RWPE1 (cell line): Measurements from ENCODE around the gene HYDIN.

Source experiments
- CTCF ChIA-PET: fragments of 350-600 bp; sonication (Branson Sonifier 250); formaldehyde crosslinking; extraction: SDS; loops from one replicate; lab custom pipeline; 2021; lab: Yijun Ruan, JAX
- POLR2A ChIA-PET: fragments of 400-600 bp; formaldehyde crosslinking; extraction: SDS; loops from one replicate; lab custom pipeline; 2020; ENCODE audit warnings: antibody characterized with exemption; ENCODE audit not compliant: low non-redundant PET; lab: Yijun Ruan, JAX
- DNase-seq: peaks from one replicate; pipeline ENCODE4 v3.0.0; 2012; ENCODE audit warnings: low spot score
- H3K27ac ChIP-seq: fragments of 450-650 bp; 2 replicates; pipeline ENCODE4 v1.5.1; 2017
- CTCF ChIP-seq: fragments of 450-650 bp; conservative IDR thresholded peaks from 2 replicates; pipeline ENCODE4 v1.5.1; 2017; ENCODE audit warnings: low read depth, mild to moderate bottlenecking

Gene HYDIN

GRCh38 chr16:71230122-71230845, at the start of gene HYDIN:
TSS of gene HYDIN (minus strand) at chr16:71230722. CDS start at chr16:71186895, 43,827 bp downstream.
- H3K27ac ChIP-seq = no peak within 1 kb of the TSS
- peak; percentile 93 for DNase-seq
- TF ChIP-seq CTCF = no peak
- CTCF ChIA-PET = no interaction called here
- POLR2A ChIA-PET = no interaction called here

- no peak for TF ChIP-seq CTCF
- ChIA-PET POLR2A (no interaction called here), CTCF (no interaction called here)
- H3K27ac ChIP-seq = no peak overlapping the region
- DNase-seq = no peak
These were observed 46.2 kb upstream of the HYDIN start for GRCh38 chr16:71276589-71277334.

GRCh38 chr16:71273384-71273783, 42.9 kb upstream of the HYDIN start:
- H3K27ac ChIP-seq = no peak overlapping the region
- no peak for TF ChIP-seq CTCF
- POLR2A ChIA-PET = no interaction called here
- no peak for DNase-seq
- CTCF ChIA-PET = no interaction called here

GRCh38 chr16:71264299-71264698, 33.8 kb upstream of the HYDIN start:
- ChIA-PET POLR2A (no interaction called here), CTCF (no interaction called here)
- no peak for TF ChIP-seq CTCF
- no peak overlapping the region for H3K27ac ChIP-seq
- DNase-seq = no peak

- TF ChIP-seq CTCF = no peak
- DNase-seq = no peak
- H3K27ac ChIP-seq = no peak overlapping the region
- CTCF ChIA-PET = no interaction called here
- POLR2A ChIA-PET = no interaction called here
These were observed 33.1 kb upstream of the HYDIN start for GRCh38 chr16:71263582-71263981.

- no peak overlapping the region for H3K27ac ChIP-seq
- POLR2A ChIA-PET = no interaction called here
- no peak for DNase-seq
- no peak for TF ChIP-seq CTCF
- CTCF ChIA-PET = no interaction called here
These were observed 31.9 kb upstream of the HYDIN start for GRCh38 chr16:71262391-71262790.
